Small intestine (tissue), 16 donors: ENCODE measurements around the gene CCDC88B. TPM values are rescaled to one million over a fixed set of nuclear protein-coding genes. Genes with fewer than 3 reads are reported as not detected.

Experiments used
- DNase-seq, 2 donors: peaks; one replicate each; pipeline versions ENCODE4 v3.0.0 to v3.0.0-alpha.2; 2013
- FAIRE-seq: peaks from 2 replicates; lab custom pipeline; 2012; peaks lifted over from hg19 to GRCh38; lab: Jason Lieb, UNC
- H3K27ac ChIP-seq, 3 donors: one replicate each; pipeline ENCODE4 v1.5.1; 2013; ENCODE audit warnings: low read length in 2 of 3, mild to moderate bottlenecking in 2 of 3, control low read depth in 1 of 3, inconsistent platforms in 1 of 3, low read depth in 1 of 3, moderate library complexity in 1 of 3
- H3K27me3 ChIP-seq, 3 donors: one replicate each; pipeline ENCODE4 v1.6.1; 2013; ENCODE audit warnings: low read length in 3 of 3, inconsistent platforms in 1 of 3; ENCODE audit not compliant: control insufficient read depth in 3 of 3, insufficient read depth in 3 of 3
- H3K36me3 ChIP-seq, 3 donors: one replicate each; pipeline ENCODE4 v1.6.1; 2013; ENCODE audit warnings: low read length in 3 of 3, inconsistent platforms in 1 of 3, low read depth in 1 of 3, mild to moderate bottlenecking in 1 of 3, moderate library complexity in 1 of 3; ENCODE audit not compliant: control insufficient read depth in 3 of 3, insufficient read depth in 2 of 3
- H3K4me1 ChIP-seq, 3 donors: one replicate each; pipeline ENCODE4 v1.6.1; 2013; ENCODE audit warnings: low read length in 2 of 3, inconsistent platforms in 1 of 3, low read depth in 1 of 3, mild to moderate bottlenecking in 1 of 3, moderate library complexity in 1 of 3; ENCODE audit not compliant: control insufficient read depth in 3 of 3, insufficient read depth in 2 of 3
- H3K4me3 ChIP-seq, 3 donors: one replicate each; pipeline ENCODE4 v1.5.1; 2013; ENCODE audit warnings: low read length in 3 of 3, control low read depth in 1 of 3, inconsistent platforms in 1 of 3, low read depth in 1 of 3, mild to moderate bottlenecking in 1 of 3, moderate library complexity in 1 of 3
- H3K9me3 ChIP-seq, 2 donors: one replicate each; pipeline ENCODE4 v1.6.1; 2013; ENCODE audit warnings: low read depth in 1 of 2, low read length in 1 of 2; ENCODE audit not compliant: control insufficient read depth in 2 of 2, insufficient read depth in 1 of 2
- WGBS, 3 donors: extraction: QIAGEN DNeasy Blood & Tissue Kit; methylation state at CpG; one replicate each; pipeline ENCODE4 v1.1.7; 2013; 5-methylcytosine and 5-hydroxymethylcytosine counted together
- long read RNA-seq, 10 donors: transcript quantifications; one replicate each; lab custom pipeline, GENCODE V29; 2026
- polyA plus RNA-seq, 4 donors: library from polyadenylated mRNA; stranded (reverse) in 3 of 4; unstranded in 1 of 4; fragments of 200-250 nt in 3 of 4; fragments of 120-200 nt in 1 of 4; gene quantifications; one replicate each; pipeline versions ENCODE4 v1.2.1 to v1.2.3, GENCODE V29; 2013
- donor health status: healthy with polysubstance abuse.
- donor health status: control.
- donor health status: control.
- donor health status: Bipolar disorder and iron deficiency.
- donor health status: healthy.

CCDC88B gene, protein sequence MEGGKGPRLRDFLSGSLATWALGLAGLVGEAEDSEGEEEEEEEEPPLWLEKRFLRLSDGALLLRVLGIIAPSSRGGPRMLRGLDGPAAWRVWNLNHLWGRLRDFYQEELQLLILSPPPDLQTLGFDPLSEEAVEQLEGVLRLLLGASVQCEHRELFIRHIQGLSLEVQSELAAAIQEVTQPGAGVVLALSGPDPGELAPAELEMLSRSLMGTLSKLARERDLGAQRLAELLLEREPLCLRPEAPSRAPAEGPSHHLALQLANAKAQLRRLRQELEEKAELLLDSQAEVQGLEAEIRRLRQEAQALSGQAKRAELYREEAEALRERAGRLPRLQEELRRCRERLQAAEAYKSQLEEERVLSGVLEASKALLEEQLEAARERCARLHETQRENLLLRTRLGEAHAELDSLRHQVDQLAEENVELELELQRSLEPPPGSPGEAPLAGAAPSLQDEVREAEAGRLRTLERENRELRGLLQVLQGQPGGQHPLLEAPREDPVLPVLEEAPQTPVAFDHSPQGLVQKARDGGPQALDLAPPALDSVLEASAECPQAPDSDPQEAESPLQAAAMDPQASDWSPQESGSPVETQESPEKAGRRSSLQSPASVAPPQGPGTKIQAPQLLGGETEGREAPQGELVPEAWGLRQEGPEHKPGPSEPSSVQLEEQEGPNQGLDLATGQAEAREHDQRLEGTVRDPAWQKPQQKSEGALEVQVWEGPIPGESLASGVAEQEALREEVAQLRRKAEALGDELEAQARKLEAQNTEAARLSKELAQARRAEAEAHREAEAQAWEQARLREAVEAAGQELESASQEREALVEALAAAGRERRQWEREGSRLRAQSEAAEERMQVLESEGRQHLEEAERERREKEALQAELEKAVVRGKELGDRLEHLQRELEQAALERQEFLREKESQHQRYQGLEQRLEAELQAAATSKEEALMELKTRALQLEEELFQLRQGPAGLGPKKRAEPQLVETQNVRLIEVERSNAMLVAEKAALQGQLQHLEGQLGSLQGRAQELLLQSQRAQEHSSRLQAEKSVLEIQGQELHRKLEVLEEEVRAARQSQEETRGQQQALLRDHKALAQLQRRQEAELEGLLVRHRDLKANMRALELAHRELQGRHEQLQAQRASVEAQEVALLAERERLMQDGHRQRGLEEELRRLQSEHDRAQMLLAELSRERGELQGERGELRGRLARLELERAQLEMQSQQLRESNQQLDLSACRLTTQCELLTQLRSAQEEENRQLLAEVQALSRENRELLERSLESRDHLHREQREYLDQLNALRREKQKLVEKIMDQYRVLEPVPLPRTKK (N-terminal part only)
- 100 to 1,000 TPM in 2 of 4 donors, 10 to 100 TPM in 2; 13.7 to 363 (median 89.8) TPM for polyA plus RNA-seq
- long read RNA-seq, donor 1, result 0 reads
- long read RNA-seq, donor 2, result 0 reads
- long read RNA-seq, donor 3, partial matches to known transcripts, result 0 of 2 reads
- long read RNA-seq, donor 3, other reads (novel, unspliced or antisense), result 0 of 2 reads
- long read RNA-seq, donor 4, result 0 reads
- long read RNA-seq, donor 5, partial matches to known transcripts, result 0 of 1 reads
- long read RNA-seq, donor 5, other reads (novel, unspliced or antisense), result 0 of 1 reads
- long read RNA-seq, donor 6, result 0 reads
- long read RNA-seq, donor 7, result 0 reads
- long read RNA-seq, donor 8, partial matches to known transcripts, result 0 of 1 reads
- long read RNA-seq, donor 8, other reads (novel, unspliced or antisense), result 0 of 1 reads
- long read RNA-seq, donor 9, result 0 reads
- long read RNA-seq, donor 10, result 0 reads

DNA sequence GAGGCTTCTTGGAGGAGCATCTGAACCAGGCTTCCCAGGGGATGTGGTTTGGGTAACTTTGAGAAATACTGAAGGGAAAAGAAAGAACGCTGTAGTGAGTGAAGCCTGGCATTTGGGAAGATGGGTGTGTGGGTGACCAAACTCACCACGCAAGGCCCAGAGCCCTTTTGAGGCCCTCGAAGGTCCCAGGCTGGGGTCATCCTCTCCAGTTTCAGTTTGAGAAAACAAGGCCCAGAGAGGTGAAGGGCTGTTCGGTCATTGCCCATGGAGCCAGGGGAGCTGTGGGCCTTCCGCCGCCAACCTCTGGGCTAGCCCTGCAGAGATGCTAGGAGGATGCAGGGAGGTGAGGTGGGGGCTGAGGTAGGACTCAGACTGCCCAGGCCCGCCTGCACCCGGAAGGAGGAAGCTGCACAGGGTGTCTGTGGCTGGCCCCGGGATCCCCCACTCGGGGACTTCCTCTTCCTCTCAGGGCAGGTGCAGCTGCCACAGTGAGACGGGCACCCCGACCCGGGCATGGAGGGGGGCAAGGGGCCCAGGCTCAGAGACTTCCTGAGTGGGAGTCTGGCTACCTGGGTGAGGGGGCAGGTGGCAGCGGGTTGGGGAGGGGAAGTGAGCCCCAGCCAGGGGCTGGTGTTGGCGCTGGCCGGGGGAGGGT lies at the start of gene CCDC88B:
Gene CCDC88B (plus strand): TSS at position 451 of the 655 bp plus-strand sequence. CDS start 63 bp downstream, at position 514.
- peaks cover 0 to 4% (median 0%) of the 10 kb centered on the region in 3 donors for H3K36me3 ChIP-seq
- 50 to 61% (median 51%) methylated on average over 15 to 16 of the region's 16 CpGs for WGBS, 3 donors
- H3K27ac ChIP-seq, result peak within 1 kb of the TSS in 2 of 3 donors; percentile 25 to 72
- H3K9me3 ChIP-seq, result no peaks in the 10 kb centered on the region
- peaks cover 0 to 23% (median 0%) of the 10 kb centered on the region in 3 donors for H3K27me3 ChIP-seq
- peak within 1 kb of the TSS; percentile 21 to 43 (median 38) for H3K4me3 ChIP-seq
- FAIRE-seq (no peak), DNase-seq (peak in 1 of 2 donors; percentile 56)
- H3K4me1 ChIP-seq, result peaks cover 0 to 40% (median 10%) of the 10 kb centered on the region in 3 donors

DNA sequence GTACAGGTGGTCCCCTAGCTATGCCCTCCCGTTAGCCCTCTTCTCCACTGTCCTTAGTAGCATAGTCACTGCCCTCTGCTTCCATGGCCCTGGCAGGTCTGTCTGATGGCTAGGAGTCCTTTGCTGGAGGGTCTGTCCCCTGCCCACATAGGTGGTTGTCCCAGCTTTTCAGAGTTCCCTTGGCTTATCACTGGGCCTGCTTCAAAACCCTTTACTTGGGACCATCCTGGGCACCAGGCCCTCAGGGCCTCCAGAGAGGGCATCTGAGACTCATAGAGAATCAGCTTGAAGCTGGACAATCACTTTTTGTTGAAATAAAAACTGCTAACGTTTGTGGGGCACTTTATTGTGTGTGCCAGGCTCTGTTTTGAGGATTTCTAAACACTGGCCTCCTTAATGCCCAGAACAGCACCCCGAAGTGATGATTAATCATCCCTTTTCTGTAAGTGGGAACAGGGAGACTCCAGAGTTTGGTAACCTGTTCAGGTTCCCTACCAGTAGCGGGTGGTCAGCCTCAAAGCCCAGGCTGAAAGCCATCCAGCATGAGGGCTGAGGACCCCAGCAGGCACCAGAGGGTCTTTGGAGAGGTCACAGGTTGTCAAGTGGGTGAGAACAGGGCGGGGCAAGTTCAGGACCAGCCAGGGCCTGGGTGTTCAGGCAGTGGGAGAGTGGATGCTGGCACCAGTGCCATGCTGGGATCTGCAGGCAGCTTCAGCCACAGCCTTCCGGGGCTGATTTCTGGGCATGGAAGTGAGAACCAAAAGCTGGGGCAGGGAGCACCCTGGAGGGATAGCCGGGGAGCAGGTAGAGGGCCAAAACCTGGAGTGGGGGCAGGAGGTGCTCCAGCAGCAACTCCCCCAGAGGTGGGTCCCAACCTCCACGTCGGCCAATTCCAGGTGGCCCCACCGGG lies 49.4 kb upstream of the CCDC88B start:
- no peak overlapping the region for H3K27ac ChIP-seq
- peaks cover 11 to 51% (median 17%) of the 10 kb centered on the region in 3 donors for H3K27me3 ChIP-seq
- 48 to 53% (median 53%) methylated on average over 8 to 10 of the region's 10 CpGs for WGBS, 3 donors
- H3K4me3 ChIP-seq, result no peak overlapping the region
- H3K4me1 ChIP-seq, result peaks cover 0 to 10% (median 0%) of the 10 kb centered on the region in 3 donors
- no peak for FAIRE-seq
- no peak for DNase-seq
- peaks cover 0 to 16% (median 0%) of the 10 kb centered on the region in 3 donors for H3K36me3 ChIP-seq
- no peaks in the 10 kb centered on the region for H3K9me3 ChIP-seq

DNA sequence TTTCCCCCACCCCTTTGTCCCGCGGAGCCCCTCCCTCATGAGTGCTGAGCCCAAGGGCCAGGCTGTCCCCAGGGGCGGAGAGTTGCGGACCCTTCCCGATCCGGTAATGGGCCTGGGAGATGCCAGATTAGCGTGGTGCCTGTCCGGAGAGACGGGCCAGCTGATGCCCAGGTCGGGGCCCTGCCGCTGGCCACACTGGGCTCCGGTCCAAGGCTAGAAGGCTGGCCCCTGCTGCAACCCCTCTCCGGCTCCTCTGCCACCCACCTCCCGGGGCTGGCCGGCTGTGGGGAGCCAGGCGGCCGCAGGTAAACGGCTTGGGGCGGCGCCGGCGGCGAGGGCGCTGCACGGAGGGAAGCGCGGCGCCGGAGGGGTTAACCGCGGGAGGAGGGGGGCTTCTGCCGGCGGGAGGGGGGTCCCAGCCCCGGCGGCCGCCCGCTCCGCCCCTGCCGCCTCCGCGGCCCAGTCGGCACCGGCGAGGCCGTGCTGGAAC lies 48.7 kb upstream of the CCDC88B start, which contains the start of gene KCNK4:
Gene KCNK4 (plus strand): TSS at position 41 of the 490 bp plus-strand sequence. CDS start 1,717 bp downstream, outside the sequence.
- Histone ChIP-seq H3K4me3 (peak within 1 kb of the TSS in 1 of 3 donors; percentile 40), H3K4me1 (peaks cover 0 to 5% (median 0%) of the 10 kb centered on the region in 3 donors), H3K27ac (no peak within 1 kb of the TSS), H3K36me3 (peaks cover 0 to 16% (median 0%) of the 10 kb centered on the region in 3 donors), H3K27me3 (peaks cover 12 to 58% (median 18%) of the 10 kb centered on the region in 3 donors), H3K9me3 (no peaks in the 10 kb centered on the region)
- 2 to 10% (median 3%) methylated on average over 31 to 45 of the region's 45 CpGs for WGBS, 3 donors
- no peak for DNase-seq
- FAIRE-seq, result no peak

DNA sequence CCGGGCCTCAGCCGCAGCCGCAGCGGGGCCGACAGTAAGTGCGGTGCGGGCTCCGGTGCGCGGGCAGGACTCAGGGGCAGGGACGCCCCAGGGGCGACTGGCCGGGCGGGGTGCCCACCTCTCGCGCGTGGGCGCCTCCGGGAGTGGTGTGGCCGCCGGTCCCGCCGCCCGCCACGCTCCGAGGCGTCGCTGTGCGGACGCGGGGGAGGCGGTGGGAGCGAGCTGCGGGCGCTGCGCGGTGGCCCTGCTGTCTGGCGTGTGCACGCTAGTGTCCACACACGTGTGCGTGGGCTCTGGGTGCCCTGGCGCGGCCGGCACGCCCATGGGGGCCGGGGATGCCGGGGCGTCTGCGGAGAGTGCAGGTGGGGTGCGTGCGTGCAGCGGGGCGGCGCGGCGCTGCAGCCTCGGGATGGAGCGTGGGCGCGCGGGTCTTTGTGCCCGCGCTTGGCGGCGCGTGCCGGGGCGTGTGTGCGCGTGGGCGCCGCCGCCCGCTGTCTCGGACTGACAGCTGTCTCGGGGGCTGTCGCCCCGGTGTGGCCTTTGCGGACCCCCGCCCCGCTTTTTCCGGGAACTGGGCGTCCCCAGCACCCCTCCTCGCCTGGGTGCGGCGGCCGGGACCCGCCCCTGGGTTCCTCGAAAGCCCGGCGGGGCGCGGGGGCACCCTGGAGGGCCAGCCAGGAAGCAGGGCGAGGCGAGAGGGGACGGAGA lies 48.1 kb upstream of the CCDC88B start:
- FAIRE-seq (no peak), DNase-seq (no peak)
- H3K36me3 ChIP-seq, result peaks cover 0 to 16% (median 0%) of the 10 kb centered on the region in 3 donors
- H3K4me1 ChIP-seq, result peaks cover 0 to 3% (median 0%) of the 10 kb centered on the region in 3 donors
- WGBS, 3 donors, result 1 to 2% (median 1%) methylated on average over 18 to 96 of the region's 96 CpGs
- H3K9me3 ChIP-seq, result no peaks in the 10 kb centered on the region
- H3K27me3 ChIP-seq, result peaks cover 12 to 64% (median 24%) of the 10 kb centered on the region in 3 donors
- H3K4me3 ChIP-seq, result peak overlapping the region in 1 of 3 donors; percentile 40
- no peak overlapping the region for H3K27ac ChIP-seq

DNA sequence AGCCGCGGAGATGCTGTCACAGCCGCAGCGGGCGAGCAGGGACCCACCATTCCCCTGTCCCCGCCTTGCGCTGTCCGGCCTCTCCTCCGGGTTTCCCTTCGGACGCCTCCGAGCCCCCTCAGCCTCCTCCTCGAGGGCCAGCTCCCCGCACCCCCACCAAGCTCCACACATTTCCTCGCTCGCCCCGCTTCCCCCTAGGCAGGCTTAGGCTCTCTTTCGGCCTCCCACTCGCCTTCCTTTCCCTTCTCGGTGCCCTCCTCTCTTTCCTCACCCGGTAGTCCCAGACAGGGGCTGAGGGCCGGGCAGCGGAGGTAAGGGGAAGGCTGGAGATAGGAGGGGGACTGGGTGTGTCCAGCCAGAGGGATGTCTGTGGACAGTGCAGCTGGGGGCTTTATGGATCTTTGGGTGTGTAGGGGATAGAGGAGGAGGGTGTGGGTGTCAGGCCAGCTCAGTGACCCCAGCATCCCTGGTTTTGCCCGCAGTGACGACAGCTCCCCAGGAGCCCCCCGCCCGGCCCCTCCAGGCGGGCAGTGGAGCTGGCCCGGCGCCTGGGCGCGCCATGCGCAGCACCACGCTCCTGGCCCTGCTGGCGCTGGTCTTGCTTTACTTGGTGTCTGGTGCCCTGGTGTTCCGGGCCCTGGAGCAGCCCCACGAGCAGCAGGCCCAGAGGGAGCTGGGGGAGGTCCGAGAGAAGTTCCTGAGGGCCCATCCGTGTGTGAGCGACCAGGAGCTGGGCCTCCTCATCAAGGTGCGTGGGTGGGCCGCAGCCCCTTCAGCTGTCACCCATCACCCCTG lies 47.3 kb upstream of the CCDC88B start:
- DNase-seq, result no peak
- no peaks in the 10 kb centered on the region for H3K9me3 ChIP-seq
- H3K27me3 ChIP-seq, result peaks cover 15 to 71% (median 31%) of the 10 kb centered on the region in 3 donors
- H3K4me1 ChIP-seq, result peaks cover 0 to 3% (median 0%) of the 10 kb centered on the region in 3 donors
- FAIRE-seq, result no peak
- H3K36me3 ChIP-seq, result peaks cover 0 to 13% (median 0%) of the 10 kb centered on the region in 3 donors
- peak overlapping the region in 1 of 3 donors; percentile 40 for H3K4me3 ChIP-seq
- 29 to 36% (median 30%) methylated on average over 28 to 42 of the region's 42 CpGs for WGBS, 3 donors
- no peak overlapping the region for H3K27ac ChIP-seq
